NCI-H82 treated with DMSO at 0.1 percent for 48 hours (cell line): ENCODE results near the gene SLC35E1.
A peak's percentile ranks its signal among the peaks of the same experiment; 100 is the strongest.
"Not testable (repeated sequence)": the region's sequence is repeated elsewhere in the genome, so short reads cannot be mapped to it uniquely, and the experiment has no call there.

Experiments
- DNase-seq: peaks from one replicate; lab custom pipeline; 2025; ENCODE audit not compliant: unreplicated experiment; lab: John Stamatoyannopoulos, UW

SLC35E1 gene

GRCh38 chr19:16551902-16552301 lies 20.3 kb downstream of the SLC35E1 start:
- not testable (repeated sequence) for DNase-seq

DNA sequence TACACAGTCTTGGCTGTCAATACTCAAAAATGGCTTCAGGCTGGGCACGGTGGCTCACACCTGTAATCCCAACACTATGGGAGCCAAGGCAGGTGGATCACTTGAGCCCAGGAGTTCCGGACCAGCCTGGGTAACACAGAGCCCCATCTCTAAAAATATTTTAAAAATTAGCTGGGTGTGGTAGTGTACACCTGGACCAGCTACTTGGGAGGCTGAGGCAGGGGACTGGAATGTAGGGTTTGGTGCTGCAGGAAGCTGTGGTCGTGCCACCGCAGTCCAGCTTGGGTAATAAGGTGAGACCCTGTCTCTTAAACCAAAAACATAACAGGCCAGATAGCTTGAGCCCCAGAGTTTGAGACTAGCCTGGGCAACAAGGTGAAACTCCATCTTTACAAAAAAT lies 23.3 kb downstream of the SLC35E1 start:
- no peak for DNase-seq

- DNase-seq: no peak
These were observed 27.6 kb downstream of the SLC35E1 start for GRCh38 chr19:16544473-16545231.

- DNase-seq: not testable (repeated sequence)
These were observed 28.5 kb downstream of the SLC35E1 start for GRCh38 chr19:16543734-16544133.

DNA sequence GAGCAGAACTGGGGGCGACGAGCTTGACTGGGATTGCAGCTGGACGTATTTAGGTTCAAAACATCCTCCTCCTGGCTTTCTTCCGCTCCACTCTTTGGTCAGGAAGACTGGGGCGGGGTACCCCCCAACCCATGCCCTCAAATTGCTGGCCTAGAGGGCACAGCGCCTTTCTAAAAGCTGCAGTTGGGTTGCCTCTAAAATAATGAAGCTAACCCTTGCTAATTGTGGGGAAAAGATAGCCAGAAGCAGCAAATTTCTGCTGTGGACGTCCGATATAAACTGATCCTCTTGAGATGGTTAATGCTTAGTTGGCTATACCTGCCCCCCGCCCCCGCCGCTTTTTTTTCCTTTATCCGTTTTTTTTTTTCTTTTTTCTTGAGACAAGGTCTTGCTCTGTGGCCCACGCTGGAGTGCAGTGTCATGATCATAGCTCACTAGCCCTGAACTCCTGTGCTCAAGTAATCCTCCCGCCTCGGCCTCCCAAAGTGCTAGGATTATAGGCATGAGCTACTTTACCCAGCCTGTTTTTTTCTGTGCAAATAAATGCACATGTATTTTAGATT lies 29.2 kb downstream of the SLC35E1 start:
- DNase-seq: peak; percentile 26

DNA sequence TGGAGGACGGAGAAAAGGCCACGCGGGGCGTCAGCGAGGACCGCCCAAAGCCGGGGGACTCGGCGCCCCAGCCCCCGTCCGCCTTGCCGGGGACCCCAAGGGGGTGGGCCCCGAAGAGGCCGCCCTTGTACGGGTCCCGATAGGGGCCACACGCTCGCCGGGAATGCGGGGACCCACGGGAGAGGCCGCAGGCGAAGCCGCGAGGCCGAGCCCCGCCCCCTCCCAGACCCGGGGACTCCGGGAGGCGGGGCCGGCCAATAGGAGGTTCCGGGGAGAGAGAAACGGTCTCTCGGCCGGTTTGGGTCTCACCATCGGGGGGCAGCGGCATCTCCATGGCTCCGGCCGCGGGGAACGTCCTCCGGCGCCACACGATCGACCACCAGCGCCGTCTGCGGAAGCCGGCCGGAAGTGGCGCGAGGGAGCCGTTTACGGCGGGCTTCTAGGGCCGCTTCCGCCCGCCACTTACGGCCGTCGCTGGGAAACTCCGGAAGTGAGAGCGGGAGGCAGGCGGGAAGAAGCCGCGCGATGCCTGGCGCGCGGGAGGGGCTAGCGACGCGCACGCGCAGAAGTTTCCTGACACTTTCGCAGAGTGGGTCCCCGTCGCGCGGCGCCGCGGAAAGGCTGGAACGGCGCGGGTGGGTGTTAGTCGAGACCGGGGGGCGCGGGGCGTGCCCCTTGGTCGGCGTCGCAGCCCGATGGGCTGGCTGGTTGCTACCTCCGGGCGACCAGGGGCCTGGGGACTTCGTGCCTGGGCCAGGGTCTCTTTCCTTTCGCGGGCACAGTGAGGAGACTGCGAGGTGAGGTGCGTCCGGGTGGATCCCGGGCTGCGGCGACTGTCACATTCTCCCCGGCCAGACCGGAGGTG lies 29.9 kb downstream of the SLC35E1 start, which contains the start of gene CHERP:
Gene CHERP, minus strand, starts transcription at position 393 of the 865 bp plus-strand sequence. Its CDS starts 59 bp downstream, at position 334.
- peak; percentile 91 for DNase-seq

DNA sequence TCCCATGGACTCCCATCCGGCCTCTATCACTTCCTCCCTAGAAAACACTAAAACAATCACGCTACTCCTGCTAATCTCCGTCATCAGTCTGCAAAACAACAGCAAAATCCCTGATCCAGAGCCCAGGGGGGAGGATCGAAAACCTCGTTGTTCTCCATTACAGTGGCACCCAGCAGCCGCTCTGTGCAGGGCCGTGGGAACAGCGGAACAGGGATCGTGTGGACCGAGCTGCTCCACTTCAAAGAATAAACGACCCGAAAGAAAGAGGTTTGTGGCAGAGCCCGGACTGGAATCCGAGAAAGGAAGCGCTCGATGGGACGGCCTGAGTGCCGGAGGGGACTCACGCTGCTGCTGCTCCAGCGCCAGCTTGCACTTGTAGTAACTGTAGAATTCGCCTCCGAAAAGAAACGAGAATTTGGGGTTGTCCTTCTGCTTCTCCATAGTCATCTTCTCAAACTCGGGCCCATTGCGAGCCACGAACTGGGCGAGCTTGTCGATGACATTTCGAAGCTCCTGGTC lies 30.6 kb downstream of the SLC35E1 start:
- no peak for DNase-seq

DNA sequence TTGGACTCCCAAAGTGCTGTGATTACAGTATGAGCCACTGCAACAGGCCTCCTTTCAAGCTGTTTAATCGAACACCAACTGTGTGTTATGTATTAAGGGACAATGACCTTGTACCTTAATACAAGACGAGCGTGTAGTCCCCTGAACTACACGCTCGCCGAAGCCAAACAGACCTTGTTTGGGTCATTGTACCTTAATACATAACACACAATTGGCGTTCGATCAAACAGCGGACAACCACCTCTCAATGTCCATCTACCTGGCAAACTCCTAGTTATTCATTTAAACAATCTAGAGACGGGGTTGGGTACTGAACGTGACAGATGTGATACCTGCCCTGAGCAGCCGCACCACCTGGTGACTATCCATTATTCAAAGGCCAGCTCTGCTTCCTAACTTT lies 31.3 kb downstream of the SLC35E1 start:
- DNase-seq: no peak

- DNase-seq: no peak
These were observed 35.1 kb downstream of the SLC35E1 start for GRCh38 chr19:16537111-16537510.

DNA sequence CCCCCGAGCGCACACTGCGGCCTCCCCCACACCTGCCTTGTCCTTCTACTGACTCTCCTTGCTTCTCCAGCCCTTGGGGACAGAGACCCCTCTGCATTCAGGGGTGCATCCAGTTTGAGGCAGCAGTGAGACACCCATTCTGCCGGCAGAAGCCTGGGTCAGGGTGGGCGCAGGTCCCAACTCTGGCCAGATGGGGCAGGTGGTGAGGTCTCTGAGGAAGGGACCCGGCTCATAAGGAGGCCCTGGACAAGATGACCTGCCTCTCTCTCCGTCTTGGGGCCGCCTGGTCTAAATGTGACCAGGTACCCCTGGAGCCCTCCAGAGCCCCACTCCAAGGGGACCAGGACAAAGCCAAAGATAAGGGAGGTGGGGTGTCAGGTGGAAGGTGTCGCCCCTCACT lies 36.1 kb downstream of the SLC35E1 start:
- DNase-seq: no peak

DNA sequence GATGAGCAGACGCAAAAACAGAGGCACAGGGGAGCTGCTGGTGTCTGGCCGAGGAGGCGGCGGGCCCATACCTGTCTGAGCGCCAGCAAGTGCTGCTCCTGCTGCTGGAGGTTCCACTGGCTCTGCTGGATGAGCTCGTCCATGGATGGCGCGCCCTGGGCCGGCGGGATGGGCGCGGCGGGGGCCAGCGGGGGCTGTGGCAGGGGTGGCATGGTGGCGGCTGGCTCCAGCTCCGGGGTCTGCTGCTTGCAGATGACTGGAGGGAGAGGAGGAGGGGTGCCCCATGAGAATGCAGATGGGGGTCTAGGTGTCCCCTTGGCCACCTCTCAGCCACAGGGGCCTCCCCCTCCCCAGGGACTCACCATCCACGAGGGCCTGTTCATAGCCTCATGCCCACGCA lies 36.8 kb downstream of the SLC35E1 start:
- DNase-seq: no peak

GRCh38 chr19:16532440-16533234 lies 39.6 kb downstream of the SLC35E1 start:
- DNase-seq: no peak

GRCh38 chr19:16531380-16531669 lies 40.9 kb downstream of the SLC35E1 start:
- no peak for DNase-seq

DNA sequence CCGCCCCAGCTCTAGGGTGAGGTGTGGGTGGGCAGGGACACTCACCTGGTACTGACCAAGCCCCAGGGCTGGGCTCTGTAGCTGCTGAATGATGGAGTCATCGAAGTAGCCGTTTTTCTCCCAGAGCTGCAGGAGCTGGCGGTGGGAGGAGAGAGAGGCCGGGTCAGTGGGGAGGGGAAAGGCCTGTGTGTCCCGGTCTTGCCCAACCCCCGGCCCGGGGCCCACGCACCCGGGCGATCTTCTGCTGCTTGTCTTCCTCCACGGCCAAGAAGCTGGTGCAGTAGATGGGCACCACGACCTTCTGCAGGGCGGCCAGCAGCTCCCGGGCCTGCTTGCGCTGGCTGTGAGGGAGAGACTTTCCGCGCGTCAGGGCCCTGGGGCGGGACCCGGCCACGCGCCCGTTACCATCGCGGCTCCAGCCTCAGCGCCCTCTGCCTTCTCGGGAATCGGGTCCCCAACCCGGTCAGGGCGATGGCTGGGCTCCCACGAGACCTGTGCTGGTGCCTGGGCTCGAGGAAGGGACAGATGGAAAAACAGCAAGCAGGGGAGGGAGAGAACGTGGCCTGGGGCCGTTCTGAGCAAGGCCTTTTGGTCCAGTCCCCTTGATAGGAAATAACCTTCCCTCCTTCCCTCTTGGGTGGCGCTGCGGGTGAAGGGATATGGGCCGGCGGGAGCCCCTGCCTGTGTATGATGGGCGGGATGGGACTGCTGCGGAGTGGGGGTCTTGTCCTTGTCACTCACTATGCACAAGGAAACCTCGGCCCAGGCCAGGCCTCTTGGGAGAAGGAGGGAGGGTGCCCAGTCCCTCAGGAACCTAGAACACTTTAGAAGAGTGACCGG lies 41.5 kb downstream of the SLC35E1 start:
- no peak for DNase-seq

DNA sequence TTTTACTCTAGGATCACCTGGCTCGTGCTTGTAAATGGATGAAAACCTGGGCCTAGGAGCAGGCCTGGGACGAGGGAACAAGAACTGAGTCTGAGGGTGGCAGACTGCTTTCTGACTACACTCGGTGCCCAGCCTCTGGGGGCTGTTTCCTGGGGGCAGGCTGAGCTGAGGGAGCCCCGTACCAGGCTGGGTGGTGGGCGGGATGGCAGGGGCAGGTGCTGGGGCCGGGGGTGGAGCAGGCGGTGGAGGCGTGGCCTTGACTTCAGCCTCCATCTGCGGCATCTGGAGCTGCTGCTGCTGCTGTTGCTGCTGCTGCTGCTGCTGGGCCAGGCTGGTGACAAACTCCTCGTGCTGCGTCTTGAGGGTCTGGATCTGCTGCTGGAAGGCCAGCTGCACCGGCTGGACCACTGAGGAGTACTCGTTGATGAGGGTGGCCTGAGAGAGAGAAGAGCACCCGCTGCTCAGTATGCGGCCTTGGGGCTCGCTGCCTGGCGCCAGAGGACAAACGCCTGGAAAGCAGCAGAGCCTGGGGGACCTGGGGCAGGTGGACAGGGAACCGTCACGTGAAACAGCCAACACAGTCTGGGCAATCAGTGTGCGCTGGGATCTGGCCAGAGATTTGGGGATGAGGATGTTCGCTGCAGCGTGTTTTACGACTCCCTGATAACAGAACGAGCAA lies 42.6 kb downstream of the SLC35E1 start:
- DNase-seq: no peak

DNA sequence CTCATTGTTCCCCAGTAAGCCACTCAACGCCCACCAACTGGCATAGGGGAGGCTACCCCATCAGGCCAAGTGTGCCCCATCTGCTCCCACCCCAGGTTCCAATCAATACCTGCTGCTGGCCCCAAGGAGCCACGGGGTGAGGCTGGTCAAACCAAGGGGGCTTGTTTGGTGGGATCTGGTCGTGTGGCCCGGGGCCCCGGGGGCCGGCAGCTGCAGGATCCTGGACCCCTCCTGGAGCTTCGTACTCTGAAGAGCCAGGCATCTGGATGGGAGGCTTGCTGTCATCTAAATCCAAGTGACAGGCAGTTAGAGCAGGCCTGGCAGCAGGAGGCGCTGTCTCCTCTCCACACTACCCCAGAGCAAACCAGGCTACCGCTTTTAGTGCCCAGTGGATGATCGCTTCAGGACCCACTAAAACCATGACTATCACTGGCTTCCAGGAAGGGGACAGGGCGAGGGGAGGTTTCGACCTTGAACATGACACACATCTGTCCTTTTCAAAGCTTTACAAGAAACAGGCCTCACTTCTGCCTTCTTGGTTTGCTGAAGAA lies 44.2 kb downstream of the SLC35E1 start:
- DNase-seq: no peak

DNA sequence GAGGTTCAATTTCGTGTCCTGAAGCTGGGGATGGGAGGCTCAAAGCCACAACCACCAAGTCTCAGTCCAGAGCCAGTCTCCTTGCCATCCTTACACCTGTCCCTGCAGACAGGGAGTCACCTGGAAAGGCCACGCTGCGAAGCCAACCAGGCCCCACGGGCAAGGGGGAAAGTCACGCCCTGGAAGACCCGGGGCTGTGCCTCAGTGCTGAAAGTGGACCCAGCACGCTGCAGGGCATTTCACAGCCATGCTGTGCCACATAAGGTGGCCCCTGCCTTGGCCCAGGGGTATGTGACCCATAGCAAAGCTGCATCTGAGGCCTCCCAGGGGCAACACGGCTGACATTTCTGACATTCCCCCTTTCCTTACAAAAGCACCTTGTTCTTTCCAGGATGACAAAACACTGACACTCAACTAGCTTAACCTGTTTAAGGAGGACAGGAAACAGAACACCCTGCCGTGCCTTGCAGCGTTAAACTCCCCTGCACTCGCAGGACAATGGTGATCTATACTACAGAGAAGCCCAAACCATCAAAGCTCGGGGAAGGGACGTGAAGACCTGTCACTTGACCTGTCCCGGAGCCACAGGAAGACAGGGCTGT lies 44.8 kb downstream of the SLC35E1 start:
- no peak for DNase-seq

DNA sequence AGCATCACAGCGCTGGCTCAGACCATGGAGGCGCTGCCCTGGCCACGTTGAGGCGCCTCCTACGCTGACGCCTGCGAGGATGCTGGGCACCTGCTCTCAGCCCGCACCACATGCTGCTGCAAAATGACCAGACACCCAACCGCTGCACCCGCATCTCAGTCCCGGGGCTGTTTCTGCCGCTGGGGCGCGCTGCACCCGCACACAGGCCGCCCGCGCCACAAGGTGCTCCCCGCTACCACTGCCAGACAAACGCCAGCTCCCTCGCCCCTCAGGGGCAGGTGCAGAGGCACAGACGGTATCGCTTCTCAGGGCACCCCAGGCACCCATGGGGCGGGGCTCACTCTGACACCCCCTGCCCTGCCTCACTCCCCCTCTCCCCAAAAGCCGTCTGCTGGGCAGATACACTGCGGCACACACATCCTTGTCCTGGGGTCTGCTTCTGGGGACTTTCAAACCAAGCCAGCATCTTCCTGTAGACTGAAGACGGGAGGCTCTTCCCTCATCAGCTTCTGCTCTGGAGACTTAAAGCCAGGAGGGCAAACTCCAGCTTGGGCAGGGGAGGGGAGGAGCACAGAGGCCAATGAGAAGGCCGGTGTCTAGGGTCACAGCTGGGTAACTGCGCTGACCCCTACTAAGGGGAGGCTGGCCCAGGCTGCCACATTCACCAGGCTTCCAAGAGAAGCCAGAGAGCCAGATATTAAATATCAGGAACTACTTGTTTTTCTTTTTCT lies 46.3 kb downstream of the SLC35E1 start:
- no peak for DNase-seq
